Mesodermal cell (in vitro differentiated cells): Measurements from ENCODE around the gene HP1BP3. TPM values are rescaled to one million over a fixed set of nuclear protein-coding genes. Genes with fewer than 3 reads are reported as not detected.
A peak's percentile ranks its signal among the peaks of the same experiment; 100 is the strongest.

Source experiments
- H3K27ac ChIP-seq: 2 replicates; pipeline ENCODE4 v1.7.0; 2013; ENCODE audit warnings: mild to moderate bottlenecking, low read depth, low read length, moderate library complexity; ENCODE audit not compliant: severe bottlenecking
- H3K36me3 ChIP-seq: 2 replicates; pipeline ENCODE4 v1.7.1; 2013; ENCODE audit warnings: mild to moderate bottlenecking, low read length, moderate library complexity; ENCODE audit not compliant: control insufficient read depth, insufficient read depth
- H3K4me1 ChIP-seq: one replicate; pipeline ENCODE4 v1.7.1; 2013; ENCODE audit warnings: mild to moderate bottlenecking, low read length; ENCODE audit not compliant: insufficient read depth, control insufficient read depth, poor library complexity, severe bottlenecking
- H3K4me3 ChIP-seq: 2 replicates; pipeline ENCODE4 v1.7.0; 2013; ENCODE audit warnings: low read length, control low read depth, mild to moderate bottlenecking; ENCODE audit not compliant: insufficient read depth, poor library complexity, severe bottlenecking; ENCODE audit errors: extremely low read depth
- H3K9me3 ChIP-seq: 2 replicates; pipeline ENCODE4 v1.7.1; 2013; ENCODE audit warnings: mild to moderate bottlenecking, low read length, moderate library complexity; ENCODE audit not compliant: control insufficient read depth
- WGBS, 2 experiments: methylation state at CpG; one replicate each; pipeline ENCODE4 v1.1.5; 2013; ENCODE audit warnings: missing lambda C conversion rate in 2 of 2; ENCODE audit not compliant: insufficient coverage in 2 of 2; 5-methylcytosine and 5-hydroxymethylcytosine counted together
- polyA plus RNA-seq, 2 experiments: library from polyadenylated mRNA; stranded (reverse); fragments of 50-300 nt; gene quantifications; one replicate each; pipeline ENCODE4 v1.2.3, GENCODE V29; 2013

The HP1BP3 gene, protein sequence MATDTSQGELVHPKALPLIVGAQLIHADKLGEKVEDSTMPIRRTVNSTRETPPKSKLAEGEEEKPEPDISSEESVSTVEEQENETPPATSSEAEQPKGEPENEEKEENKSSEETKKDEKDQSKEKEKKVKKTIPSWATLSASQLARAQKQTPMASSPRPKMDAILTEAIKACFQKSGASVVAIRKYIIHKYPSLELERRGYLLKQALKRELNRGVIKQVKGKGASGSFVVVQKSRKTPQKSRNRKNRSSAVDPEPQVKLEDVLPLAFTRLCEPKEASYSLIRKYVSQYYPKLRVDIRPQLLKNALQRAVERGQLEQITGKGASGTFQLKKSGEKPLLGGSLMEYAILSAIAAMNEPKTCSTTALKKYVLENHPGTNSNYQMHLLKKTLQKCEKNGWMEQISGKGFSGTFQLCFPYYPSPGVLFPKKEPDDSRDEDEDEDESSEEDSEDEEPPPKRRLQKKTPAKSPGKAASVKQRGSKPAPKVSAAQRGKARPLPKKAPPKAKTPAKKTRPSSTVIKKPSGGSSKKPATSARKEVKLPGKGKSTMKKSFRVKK
- 190 TPM for polyA plus RNA-seq (2013, experiment 1 of 2)
- 209 TPM for polyA plus RNA-seq (2013, experiment 2 of 2)

DNA sequence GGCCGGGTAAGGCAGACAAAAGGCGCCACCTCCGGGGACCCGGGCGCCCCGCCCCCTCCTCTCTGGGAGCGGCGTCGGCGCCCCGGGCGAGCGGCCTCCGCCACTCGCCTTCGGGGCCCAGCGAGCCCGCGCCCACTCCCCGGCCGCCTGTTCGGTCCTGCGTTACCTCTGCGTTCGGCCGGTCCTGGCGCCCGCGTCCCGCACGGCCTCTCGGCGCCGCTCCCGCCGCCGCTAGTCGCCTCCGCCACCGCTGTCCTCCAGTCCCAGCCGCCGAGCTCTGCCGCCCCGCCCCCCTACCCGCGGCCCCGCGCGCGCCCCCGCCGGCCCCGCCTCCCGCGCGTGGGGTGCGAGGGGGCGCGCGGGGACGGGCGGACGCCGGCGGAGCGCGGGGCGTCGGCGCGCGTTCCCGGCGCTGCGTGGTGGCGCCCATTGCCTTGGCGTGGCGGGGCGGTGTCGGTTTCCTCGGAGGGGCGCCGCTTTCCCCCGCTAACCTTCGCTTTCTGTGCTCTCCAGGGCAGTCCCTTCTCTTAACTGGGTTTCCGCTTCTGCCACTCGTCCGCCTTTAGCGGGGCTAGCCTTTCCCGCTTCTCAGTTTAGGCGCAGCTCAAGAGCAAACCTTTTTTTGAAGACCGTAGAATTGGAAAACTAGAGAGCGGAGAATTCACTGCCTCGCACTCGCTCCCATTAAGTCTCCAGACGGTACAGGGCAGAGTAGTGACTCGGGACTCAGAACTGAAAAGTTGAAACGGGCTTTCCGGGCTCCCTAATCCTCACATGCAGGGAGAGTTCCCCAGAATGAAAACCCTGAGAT lies at the start of gene HP1BP3:
TSS of gene HP1BP3 (minus strand) at position 279 of the 811 bp plus-strand sequence. CDS start 6,867 bp downstream, outside the sequence.
- Histone ChIP-seq H3K4me3 (peak within 1 kb of the TSS; percentile 96), H3K27ac (peak within 1 kb of the TSS; percentile 98), H3K36me3 (peaks cover 17% of the 10 kb centered on the region), H3K9me3 (no peaks in the 10 kb centered on the region), H3K4me1 (no peaks in the 10 kb centered on the region)
- 0 to 1% methylated on average over 49 to 78 of the region's 99 CpGs for WGBS, 2 experiments

- H3K4me3 ChIP-seq = no peak overlapping the region
- WGBS, 2 experiments = 100% methylated on average over 2 of the region's 4 CpGs
- peaks cover 53% of the 10 kb centered on the region for H3K36me3 ChIP-seq
- no peaks in the 10 kb centered on the region for H3K4me1 ChIP-seq
- no peak overlapping the region for H3K27ac ChIP-seq
- H3K9me3 ChIP-seq = no peaks in the 10 kb centered on the region
Observed at GRCh38 chr1:20836230-20836629, 49.1 kb upstream of the HP1BP3 start.

DNA sequence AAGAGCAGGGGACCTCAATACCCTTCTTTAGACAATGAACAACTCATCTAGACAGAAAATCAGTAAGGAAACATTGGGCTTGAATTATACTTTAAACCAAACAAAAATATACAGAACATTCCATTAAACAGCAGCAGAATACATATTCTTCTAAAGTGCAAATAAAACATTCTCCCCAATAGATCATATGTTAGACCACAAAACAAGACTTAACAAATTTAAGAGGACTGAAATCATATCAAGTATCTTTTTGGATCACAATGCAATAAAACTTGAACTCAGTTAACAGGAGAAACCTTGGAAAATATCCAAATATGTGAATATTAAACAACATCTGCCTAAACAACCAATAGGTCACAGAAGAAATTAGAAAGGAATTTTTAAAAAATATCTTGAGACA lies 47.7 kb upstream of the HP1BP3 start:
- peaks cover 48% of the 10 kb centered on the region for H3K36me3 ChIP-seq
- no peak overlapping the region for H3K27ac ChIP-seq
- H3K4me1 ChIP-seq = no peaks in the 10 kb centered on the region
- no peaks in the 10 kb centered on the region for H3K9me3 ChIP-seq
- H3K4me3 ChIP-seq = no peak overlapping the region

GRCh38 chr1:20834192-20834591 lies 47.1 kb upstream of the HP1BP3 start:
- WGBS, 2 experiments = no CpG with 5 or more reads among the region's 1 CpG
- no peaks in the 10 kb centered on the region for H3K9me3 ChIP-seq
- no peak overlapping the region for H3K4me3 ChIP-seq
- H3K4me1 ChIP-seq = no peaks in the 10 kb centered on the region
- H3K27ac ChIP-seq = no peak overlapping the region
- H3K36me3 ChIP-seq = peaks cover 46% of the 10 kb centered on the region

DNA sequence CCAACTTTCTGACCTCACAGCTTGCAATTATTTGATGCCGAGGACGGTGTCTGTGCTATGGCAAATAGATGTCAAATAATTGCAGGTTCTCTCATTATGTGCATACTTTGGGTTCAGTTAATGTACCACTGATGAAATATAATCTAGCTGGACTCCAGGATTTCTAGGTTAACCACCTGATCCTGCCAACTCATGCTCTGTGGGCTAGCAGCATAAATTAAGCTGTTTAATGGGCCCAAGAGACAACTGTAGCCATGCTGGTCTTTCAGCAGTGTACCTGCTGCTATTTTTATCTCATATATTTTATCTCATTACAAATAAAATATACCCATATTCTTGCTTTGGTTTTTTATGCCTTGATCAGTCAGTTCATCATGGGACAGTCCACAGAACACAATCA lies 43.3 kb upstream of the HP1BP3 start:
- Histone ChIP-seq H3K4me3 (no peak overlapping the region), H3K36me3 (peaks cover 49% of the 10 kb centered on the region), H3K4me1 (no peaks in the 10 kb centered on the region), H3K27ac (no peak overlapping the region), H3K9me3 (no peaks in the 10 kb centered on the region)
- WGBS, 2 experiments = 100% methylated on average over 1 of the region's 2 CpGs; no CpG with 5 or more reads in 1 of the 2 experiments

- H3K4me1 ChIP-seq = no peaks in the 10 kb centered on the region
- no peak overlapping the region for H3K27ac ChIP-seq
- H3K4me3 ChIP-seq = no peak overlapping the region
- peaks cover 53% of the 10 kb centered on the region for H3K36me3 ChIP-seq
- no peaks in the 10 kb centered on the region for H3K9me3 ChIP-seq
- WGBS, 2 experiments = 93% methylated on average over 1 of the region's 1 CpG; no CpG with 5 or more reads in 1 of the 2 experiments
Observed at GRCh38 chr1:20829946-20830345, 42.8 kb upstream of the HP1BP3 start.

DNA sequence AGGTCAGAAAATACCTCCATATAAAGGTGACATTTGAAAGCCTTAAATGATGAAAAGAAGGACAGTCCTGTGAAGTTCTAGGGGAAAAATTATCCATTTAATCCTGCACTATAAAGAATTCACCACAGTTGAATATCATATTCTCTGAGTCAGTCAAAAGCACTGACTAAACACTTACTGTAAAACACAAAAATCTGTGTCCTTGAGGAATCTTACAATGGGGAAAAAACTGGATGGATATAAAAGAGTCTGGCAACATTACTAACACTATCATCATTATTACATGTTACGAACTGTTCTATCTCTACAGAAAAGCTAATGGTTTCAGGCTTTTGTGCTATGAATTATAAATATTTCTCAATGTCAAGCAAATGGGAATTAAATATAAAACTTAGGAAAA lies 42.4 kb upstream of the HP1BP3 start:
- Histone ChIP-seq H3K4me1 (no peaks in the 10 kb centered on the region), H3K9me3 (no peaks in the 10 kb centered on the region), H3K36me3 (peaks cover 57% of the 10 kb centered on the region), H3K4me3 (no peak overlapping the region), H3K27ac (no peak overlapping the region)
- WGBS, 2 experiments = no CpG with 5 or more reads among the region's 1 CpG

DNA sequence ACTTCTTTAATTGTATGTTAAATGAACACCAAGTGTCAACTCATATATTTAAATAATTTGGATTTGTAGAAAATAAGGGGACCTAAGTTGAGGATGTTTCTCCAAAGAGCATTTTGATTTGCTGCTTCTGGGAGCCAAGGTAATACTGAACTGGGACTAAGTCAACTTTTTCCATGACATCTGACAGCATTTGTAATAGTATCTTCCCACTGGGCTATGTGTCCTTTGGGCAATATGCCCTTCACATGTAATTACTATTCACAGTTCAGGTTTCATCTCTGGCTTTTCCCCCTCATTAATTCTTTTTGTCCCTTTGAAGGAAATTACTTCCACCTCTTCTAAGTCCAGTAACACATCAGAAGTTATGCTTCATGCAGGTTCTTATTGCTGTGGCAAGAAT lies 36.7 kb upstream of the HP1BP3 start:
- H3K4me3 ChIP-seq = no peak overlapping the region
- H3K36me3 ChIP-seq = peaks cover 76% of the 10 kb centered on the region
- H3K27ac ChIP-seq = no peak overlapping the region
- H3K9me3 ChIP-seq = no peaks in the 10 kb centered on the region
- no peaks in the 10 kb centered on the region for H3K4me1 ChIP-seq

GRCh38 chr1:20821466-20821865 lies 34.4 kb upstream of the HP1BP3 start:
- WGBS, 2 experiments = 100% methylated on average over 1 of the region's 2 CpGs; no CpG with 5 or more reads in 1 of the 2 experiments
- Histone ChIP-seq H3K27ac (no peak overlapping the region), H3K4me3 (no peak overlapping the region), H3K36me3 (peaks cover 74% of the 10 kb centered on the region), H3K9me3 (no peaks in the 10 kb centered on the region), H3K4me1 (no peaks in the 10 kb centered on the region)

DNA sequence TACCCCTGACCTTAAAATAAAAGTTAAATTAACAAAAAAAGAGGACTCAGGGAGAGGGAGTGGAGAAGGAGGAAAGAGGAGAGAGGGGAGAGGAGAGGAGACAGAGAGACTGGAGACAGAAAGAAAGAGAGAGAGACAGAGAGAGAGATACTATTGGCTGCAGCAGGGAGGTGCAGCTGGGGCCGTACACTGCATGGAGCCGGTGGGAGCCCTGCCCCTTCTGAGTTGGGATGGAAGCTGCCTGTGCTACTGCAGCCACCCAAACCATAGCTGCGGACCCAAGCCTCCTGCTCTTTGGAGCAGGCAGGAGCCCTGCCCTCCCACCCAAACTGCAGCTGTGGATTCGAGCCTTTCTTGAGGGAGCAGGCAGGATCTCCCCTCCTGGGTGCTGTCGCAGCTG lies 32.7 kb upstream of the HP1BP3 start:
- WGBS, 2 experiments = 90 to 96% methylated on average over 3 to 4 of the region's 5 CpGs
- peaks cover 62% of the 10 kb centered on the region for H3K36me3 ChIP-seq
- no peaks in the 10 kb centered on the region for H3K4me1 ChIP-seq
- no peak overlapping the region for H3K4me3 ChIP-seq
- no peak overlapping the region for H3K27ac ChIP-seq
- no peaks in the 10 kb centered on the region for H3K9me3 ChIP-seq
